Renal cortical epithelial cell (primary cell): ENCODE results near the gene CDKN2C. TPM values are rescaled to one million over a fixed set of nuclear protein-coding genes. Genes with fewer than 3 reads are reported as not detected.
"Not testable (repeated sequence)": the region's sequence is repeated elsewhere in the genome, so short reads cannot be mapped to it uniquely, and the experiment has no call there.

Experiments used
- DNase-seq: peaks from one replicate; pipeline ENCODE4 v3.0.0-alpha.2; 2011; ENCODE audit warnings: low read depth
- total RNA-seq: library from RNA; depleted of rRNA; stranded (reverse); fragments of >200 nt; gene quantifications from 2 replicates; pipeline ENCODE4 v1.2.3, GENCODE V29; 2014

CDKN2C gene
- total RNA-seq, result 2.8 and 6.7 TPM in 2 replicates

GRCh38 chr1:50969611-50970508 is at the start of gene CDKN2C:
CDKN2C (plus strand) TSS chr1:50970245; CDS start chr1:50970369, 124 bp downstream.
- DNase-seq, result peak; percentile 76

- no peak for DNase-seq
These were observed 49.6 kb upstream of the CDKN2C start for GRCh38 chr1:50920409-50920808.

DNA sequence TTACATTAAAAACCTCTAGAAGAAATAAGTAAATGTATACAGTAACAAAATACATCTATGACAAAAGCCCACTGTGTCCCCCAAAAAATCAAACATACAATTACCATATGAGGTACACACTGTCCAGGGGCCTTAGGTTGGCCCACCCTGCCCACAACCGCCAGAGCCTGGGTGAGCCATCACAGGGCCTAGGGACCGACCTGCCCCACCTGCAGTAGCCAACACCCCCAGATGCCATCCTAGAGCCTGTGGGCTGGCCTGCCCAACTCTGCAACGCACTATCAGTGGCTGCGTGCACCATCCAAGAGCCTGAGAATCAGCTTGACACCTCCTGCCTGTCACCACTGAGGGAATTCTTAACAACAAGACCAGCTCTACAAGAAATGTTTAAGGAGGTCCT is 49.0 kb upstream of the CDKN2C start:
- no peak for DNase-seq

- no peak for DNase-seq
These were observed 46.5 kb upstream of the CDKN2C start for GRCh38 chr1:50923564-50923963.

DNA sequence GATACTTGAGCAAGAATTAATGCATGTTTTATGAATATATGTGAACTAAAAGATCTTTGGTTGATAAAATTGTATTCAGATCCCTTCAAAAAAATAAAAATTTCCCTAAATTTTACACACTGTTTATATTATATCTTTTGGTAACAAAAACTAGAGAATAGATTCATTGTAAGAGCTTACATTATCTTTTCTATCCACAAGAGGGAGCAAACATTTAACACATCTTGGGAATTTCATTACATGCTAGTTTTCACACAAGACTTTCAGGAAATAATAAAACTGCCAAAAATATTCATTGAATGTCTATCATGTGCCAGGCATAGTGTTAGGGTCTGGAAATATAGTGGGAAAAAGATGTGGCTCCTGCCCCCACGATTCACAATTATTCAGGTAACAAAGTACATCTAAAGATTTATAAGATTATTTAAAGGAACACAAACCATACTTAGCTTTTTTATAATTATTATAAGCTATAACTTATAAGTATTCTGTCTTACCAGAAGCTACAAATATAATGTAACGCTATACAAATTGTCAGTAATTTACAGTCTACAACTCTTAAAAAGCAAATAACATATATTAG is 40.6 kb upstream of the CDKN2C start:
- peak; percentile 71 for DNase-seq

DNA sequence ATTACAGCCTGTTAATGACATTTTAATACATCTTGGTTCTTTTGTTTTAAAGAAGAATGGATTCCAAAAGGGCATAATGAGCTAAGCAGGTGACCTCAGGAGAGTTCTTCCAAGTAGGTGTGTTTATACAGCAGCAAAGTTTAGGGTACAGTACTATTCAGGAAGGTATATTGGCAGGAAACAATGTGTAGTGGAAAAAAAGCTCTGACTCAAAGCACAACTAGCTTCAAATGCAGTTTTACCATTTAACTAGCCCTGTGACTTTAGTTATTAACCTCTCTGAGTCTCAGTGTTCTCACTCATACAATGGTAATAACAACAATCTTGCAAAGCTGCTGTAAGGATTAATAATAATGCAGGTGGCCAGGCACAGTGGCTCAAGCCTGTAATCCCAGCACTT is 39.9 kb upstream of the CDKN2C start:
- DNase-seq, result peak; percentile 32

DNA sequence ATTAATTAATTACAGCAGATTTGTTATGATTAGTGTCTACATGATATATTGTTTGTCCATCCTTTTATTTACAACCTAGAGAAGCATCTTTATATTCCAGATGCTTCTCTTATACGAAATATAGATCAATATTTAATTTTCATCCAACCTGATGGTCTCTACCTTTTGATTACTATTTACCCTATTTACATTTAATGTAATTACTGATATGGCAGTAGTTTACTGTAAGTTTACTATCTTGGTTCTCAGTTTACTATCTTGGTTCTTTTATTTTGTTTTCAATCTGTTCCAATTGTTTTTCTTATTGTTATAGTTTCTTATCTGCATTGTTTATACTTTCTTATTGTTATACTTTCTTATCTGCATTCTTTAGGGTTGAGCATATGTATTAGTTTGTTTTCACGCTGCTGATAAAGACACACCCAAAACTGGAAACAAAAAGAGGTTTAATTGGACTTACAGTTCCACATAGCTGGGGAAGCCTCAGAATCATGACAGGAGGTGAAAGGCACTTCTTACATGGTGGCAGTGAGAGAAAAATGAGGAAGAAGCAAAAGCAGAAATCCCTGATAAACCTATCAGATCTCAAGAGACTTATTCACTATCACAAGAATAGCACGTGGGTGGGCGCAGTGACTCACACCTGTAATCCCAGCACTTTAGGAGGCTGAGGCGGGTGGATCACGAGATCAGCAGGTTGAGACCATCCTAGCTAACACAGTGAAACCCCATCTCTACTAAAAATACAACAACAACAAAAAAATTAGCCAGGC is 38.9 kb upstream of the CDKN2C start:
- DNase-seq, result no peak

DNA sequence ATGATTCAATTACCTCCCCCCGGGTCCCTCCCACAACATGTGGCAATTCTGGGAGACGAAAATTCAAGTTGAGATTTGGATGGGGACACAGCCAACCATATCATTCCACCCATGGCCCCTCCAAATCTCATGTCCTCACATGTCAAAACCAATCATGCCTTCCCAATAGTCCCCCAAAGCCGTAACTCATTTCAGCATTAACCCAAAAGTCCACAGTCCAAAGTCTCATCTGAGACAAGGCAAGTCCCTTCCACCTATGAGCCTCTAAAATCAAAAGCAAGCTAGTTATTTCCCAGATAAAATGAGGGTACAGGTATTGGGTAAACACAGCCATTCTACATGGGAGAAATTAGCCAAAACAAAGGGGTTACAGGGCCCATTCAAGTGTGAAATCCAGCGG is 38.0 kb upstream of the CDKN2C start:
- DNase-seq, result not testable (repeated sequence)

GRCh38 chr1:50933770-50934169 is 36.3 kb upstream of the CDKN2C start:
- not testable (repeated sequence) for DNase-seq

- no peak for DNase-seq
These were observed 35.2 kb upstream of the CDKN2C start for GRCh38 chr1:50934838-50935237.

DNA sequence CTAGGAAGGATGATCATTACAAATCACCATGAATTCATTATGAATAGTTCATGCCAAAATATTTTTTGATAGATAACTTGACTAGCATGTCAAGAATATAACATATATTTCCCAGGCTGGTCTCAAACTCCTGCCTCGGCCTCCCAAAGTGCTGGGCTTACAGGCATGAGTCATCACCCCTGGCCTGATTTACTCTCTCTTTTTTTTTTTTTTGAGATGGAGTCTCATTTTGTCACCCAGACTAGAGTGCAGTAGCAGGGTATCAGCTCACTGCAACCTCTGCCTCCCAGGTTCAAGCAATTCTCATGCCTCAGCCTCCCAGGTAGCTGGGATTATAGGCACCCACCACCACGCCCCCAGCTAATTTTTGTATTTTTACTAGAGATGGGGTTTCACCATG is 34.8 kb upstream of the CDKN2C start:
- DNase-seq, result not testable (repeated sequence)

DNA sequence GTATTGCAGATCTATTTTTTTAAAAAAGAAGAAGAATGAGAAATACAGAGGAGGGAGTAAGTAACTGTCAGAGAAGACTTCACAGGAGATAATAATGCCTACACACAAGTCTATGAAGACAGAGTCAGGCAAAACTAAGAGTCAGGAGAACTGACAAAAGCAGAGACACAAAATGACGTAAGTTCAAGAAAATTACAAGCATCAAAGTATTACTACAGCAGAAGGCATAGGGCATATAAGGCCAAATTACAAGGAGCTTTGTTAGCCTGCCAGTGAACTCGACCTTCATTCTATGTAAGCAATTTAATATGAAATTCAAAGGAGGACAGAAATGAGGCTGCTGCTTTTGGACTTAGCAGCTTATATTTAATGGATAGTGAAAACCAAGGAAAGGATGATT is 33.7 kb upstream of the CDKN2C start:
- no peak for DNase-seq

- no peak for DNase-seq
These were observed 29.8 kb upstream of the CDKN2C start for GRCh38 chr1:50940291-50940690.

- DNase-seq, result no peak
These were observed 27.7 kb upstream of the CDKN2C start for GRCh38 chr1:50942334-50942733.

GRCh38 chr1:50949286-50949982 is 20.6 kb upstream of the CDKN2C start:
- DNase-seq, result no peak

GRCh38 chr1:50950396-50950795 is 19.6 kb upstream of the CDKN2C start:
- no peak for DNase-seq

DNA sequence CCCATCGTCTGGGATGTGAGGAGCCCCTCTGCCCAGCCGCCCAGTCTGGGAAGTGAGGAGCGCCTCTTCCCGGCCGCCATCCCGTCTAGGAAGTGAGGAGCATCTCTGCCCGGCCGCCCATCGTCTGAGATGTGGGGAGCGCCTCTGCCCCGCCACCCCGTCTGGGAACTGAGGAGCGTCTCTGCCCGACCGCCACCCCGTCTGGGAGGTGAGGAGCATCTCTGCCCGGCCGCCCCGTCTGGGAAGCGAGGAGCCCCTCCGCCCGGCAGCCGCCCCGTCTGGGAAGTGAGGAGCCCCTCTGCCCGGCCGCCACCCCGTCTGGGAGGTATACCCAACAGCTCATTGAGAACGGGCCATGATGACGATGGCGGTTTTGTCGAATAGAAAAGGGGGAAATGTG is 17.5 kb upstream of the CDKN2C start:
- not testable (repeated sequence) for DNase-seq

DNA sequence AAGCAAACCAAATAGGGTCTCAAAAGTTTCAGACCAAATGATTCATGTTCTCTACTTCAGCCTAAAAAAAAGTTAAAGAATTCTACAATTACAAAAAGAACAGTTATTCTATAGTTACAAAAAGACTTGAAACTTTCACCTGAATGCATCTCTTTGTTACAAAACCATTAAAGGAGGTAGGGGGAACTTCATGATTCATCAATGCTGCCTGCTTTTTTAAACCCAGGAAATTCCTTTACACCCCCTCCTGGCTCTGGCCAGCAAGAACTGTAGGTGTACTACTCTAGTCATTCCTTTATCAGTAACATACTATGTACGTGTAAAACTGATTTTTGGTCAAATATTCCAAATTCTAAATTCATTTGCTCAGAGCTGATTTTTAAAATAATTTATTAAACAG is 14.9 kb upstream of the CDKN2C start:
- DNase-seq, result peak; percentile 62

DNA sequence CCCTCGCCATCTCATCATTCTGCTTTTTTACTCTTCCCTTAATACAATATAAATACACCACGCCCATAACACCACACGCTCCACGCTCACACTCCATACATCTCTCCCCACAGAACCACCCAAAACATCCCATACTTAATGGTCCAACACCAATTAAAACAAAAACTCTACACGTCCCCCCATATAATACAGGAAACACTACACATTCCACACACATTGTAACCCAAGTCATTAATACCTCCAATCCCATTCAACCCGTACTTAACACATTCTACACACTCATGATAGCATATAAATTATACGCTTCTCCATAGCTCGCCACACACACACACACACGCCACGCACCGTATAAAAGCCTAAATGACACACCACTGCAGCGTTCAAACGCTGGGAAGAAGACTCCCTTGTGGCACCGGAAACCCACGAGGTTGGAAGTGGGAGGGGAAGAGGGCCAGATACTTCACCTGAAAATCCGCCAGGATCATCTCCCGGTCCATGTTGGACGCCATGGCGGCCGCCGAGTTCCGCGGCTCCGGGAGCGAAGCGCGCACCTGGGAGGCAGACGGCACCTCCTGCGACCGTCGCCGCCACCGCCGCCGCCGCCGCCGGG is 10.6 kb upstream of the CDKN2C start:
- no peak for DNase-seq

DNA sequence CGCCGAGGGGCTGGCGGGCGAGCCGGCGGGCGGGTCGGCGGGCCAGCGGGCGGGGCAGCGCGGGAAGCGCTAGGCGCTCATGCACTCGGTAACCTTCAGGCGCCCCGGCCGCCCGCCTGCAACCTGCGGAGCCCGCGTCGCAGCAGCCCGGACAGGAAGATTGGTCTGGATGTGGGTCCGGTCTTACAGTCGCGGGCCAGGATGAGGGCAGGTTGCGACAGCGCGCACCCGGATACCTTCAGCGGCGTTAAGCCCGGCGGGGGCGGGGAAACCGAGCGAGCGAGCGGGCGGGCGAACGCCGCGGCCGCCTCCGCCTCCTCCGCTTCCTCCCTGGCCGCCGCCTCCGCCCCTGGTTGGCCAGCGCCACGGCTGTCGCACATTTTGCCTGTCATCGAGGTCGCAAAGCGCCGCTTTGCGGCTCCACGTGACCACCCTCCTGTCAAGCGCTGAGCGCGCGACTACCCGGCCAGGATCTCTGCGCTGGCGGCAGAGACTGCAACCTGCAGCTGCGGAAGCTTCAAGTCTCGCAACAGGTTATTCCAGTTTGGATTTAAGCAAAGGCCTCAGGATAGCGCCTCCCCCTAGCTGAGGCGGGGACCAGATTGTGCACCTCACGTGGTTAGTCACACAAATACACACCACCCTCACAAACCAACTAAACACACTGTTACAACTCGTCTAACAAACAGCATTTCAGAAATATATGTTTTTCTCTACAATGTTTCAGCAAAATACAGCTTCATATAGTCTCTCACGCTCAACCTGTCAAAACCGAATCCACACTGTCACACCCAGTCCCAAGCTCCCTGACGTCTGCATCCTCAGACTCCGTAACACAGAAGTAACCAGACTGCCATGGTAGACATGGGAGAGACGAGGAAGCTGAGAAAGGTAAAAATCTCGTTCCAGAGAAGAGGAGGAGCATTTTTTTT is 9.9 kb upstream of the CDKN2C start, which contains the start of gene FAF1:
TSS of gene FAF1 (minus strand) at position 355 of the 932 bp plus-strand sequence. CDS start 456 bp downstream, outside the sequence.
- DNase-seq, result peak; percentile 94
